Right hindlimb (tissue), 1 donor: ENCODE measurements around the gene PHLPP2.
"Not testable (repeated sequence)": the region's sequence is repeated elsewhere in the genome, so short reads cannot be mapped to it uniquely, and the experiment has no call there.

Source experiments
- DNase-seq: peaks from one replicate; pipeline ENCODE4 v3.0.0-alpha.2; 2018

The PHLPP2 gene

GRCh38 chr16:71610936-71611871, 113.3 kb downstream of the PHLPP2 start:
- peak; percentile 61 for DNase-seq

- DNase-seq: no peak
Observed at GRCh38 chr16:71610447-71610846, 114.1 kb downstream of the PHLPP2 start.

- no peak for DNase-seq
Observed at GRCh38 chr16:71609066-71609465, 115.4 kb downstream of the PHLPP2 start.

- DNase-seq: no peak
Observed at GRCh38 chr16:71600822-71601221, 123.7 kb downstream of the PHLPP2 start.

- DNase-seq: not testable (repeated sequence)
Observed at GRCh38 chr16:71598426-71598825, 126.1 kb downstream of the PHLPP2 start.

GRCh38 chr16:71595340-71595826, 129.1 kb downstream of the PHLPP2 start:
- DNase-seq: not testable (repeated sequence)
